ENCODE measurements around the gene GMPPA. TPM values are rescaled to one million over a fixed set of nuclear protein-coding genes. Genes with fewer than 3 reads are reported as not detected.

Gene GMPPA
- total RNA-seq: 10 to 100 TPM; 21.7 to 54.1 (median 40.2) TPM
- long read RNA-seq, transcript GMPPA-201 (13 exons, 1,544 nt): major isoform, 7 of 10 reads
- long read RNA-seq, partial matches to known transcripts: 1 of 10 reads
- long read RNA-seq, other reads (novel, unspliced or antisense): 0 of 10 reads

DNA sequence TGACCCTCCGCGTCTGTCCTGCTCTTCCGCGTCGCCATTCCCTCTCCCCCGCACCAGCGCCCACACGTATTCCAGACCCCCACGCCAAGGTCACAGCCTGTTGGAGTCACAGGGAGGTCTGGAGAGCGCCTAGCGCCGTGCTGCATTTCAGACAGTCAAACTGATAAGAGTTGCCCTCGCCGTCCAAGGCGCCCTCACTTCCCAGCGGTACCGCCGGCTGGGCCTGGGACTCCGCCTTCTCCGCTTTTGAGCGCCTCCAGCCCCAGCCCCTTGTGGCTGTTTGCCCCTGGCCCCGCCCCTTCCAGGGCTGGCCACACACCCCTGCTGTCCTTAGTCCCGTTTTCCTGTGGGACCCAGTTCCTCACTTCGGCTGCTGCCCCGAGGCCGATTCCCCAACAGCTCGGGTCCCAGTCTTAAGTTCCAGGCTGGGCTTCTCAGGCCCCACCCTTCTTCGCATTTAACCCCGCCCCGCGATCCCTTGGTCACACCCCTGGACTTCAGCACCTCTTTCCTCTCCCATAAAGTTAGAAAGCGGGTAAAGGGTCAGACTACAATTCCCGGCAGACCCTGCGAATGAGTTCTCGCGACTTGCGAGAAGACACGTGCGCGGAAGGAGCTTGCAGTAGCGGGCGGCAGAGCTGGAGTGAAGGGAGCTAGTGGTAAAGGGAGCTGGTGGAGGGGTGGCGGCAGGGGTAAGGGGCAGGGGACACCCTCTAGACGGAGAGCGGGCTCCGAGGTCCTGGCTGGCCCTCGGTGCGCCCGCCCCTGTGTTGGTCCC, at the start of gene GMPPA:
GMPPA (plus strand) TSS at position 612 of the 778 bp plus-strand sequence. CDS start 1,085 bp downstream, outside the sequence.
- Histone ChIP-seq H3K9me3 (no peaks in the 10 kb centered on the region), H3K4me1 (peaks cover 0 to 13% (median 3%) of the 10 kb centered on the region in 4 donors), H3K36me3 (no peaks in the 10 kb centered on the region), H3K27ac (peak within 1 kb of the TSS; percentile 76 to 96 (median 82)), H3K4me3 (peak within 1 kb of the TSS; percentile 82 to 92 (median 83)), H3K27me3 (no peaks in the 10 kb centered on the region)
- intact Hi-C loops (cut with DNase I): no loop called here
- ATAC-seq: peak; percentile 88 to 92 (median 90)
- TF ChIP-seq, protein P1, sequence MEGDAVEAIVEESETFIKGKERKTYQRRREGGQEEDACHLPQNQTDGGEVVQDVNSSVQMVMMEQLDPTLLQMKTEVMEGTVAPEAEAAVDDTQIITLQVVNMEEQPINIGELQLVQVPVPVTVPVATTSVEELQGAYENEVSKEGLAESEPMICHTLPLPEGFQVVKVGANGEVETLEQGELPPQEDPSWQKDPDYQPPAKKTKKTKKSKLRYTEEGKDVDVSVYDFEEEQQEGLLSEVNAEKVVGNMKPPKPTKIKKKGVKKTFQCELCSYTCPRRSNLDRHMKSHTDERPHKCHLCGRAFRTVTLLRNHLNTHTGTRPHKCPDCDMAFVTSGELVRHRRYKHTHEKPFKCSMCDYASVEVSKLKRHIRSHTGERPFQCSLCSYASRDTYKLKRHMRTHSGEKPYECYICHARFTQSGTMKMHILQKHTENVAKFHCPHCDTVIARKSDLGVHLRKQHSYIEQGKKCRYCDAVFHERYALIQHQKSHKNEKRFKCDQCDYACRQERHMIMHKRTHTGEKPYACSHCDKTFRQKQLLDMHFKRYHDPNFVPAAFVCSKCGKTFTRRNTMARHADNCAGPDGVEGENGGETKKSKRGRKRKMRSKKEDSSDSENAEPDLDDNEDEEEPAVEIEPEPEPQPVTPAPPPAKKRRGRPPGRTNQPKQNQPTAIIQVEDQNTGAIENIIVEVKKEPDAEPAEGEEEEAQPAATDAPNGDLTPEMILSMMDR (IDR thresholded peaks at IDR 0.05): peak in 1 of 4 donors; percentile 7
- TF ChIP-seq POLR2A (IDR thresholded peaks at IDR 0.05): peak; percentile 52
- peak; percentile 95 to 98 (median 97) for DNase-seq
- WGBS (ENCODE audit: insufficient coverage, low coverage, low lambda C conversion rate, missing lambda C conversion rate): 1% methylated on average over 31 of the region's 49 CpGs

DNA sequence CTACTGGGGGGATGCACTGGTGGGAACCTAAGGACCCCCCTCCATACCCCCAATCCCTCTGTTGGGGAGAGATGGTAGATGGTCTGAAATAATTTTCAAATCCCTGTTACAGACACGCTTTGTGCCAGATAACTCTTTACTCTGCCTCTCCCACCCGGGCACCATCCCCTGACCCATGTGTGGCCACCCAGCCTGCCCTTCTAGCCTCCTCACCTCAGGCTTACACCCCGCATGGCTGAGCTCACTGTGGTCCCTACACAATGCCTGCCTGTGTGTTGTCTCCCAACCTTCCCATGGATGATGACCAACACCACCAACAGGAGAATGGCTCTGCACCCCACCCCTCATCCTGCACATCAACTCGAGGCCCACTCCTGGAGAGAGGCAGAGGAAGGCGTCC, 49.1 kb upstream of the GMPPA start:
- intact Hi-C loops (cut with DNase I): no loop called here

DNA sequence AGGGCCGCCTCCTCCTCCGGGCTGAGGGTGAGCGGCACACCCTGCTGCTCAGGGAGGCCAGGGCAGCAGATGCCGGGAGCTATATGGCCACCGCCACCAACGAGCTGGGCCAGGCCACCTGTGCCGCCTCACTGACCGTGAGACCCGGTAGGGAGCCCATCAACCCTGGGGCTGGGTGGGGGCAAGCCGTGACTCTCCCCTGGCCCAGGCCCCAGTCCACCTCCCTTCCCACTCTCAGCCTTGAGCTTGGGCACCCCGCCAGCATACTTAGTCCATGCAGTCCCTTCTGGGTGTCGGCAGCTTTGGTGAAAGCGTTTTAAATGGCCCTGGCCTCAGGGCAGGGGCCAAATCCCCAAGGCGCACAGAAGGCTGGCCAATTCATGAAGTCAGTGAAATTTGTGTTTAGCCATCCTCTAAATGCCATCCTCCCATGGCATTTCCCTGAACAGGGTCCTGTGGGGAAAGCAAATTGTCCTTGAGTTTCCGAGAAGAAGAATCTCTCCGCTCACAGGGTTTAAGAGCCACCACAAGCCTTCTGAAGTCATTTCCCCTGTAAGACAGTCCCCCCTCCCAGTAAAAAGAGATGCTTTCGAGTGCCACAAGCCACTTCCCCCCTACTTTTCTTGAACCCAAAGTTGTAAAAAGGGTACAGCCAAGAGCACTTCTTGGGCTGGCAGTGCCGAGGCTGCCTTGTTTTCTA, 46.9 kb upstream of the GMPPA start:
- WGBS (ENCODE audit: insufficient coverage, low coverage, low lambda C conversion rate, missing lambda C conversion rate): 51% methylated on average over 2 of the region's 18 CpGs
- Histone ChIP-seq H3K4me1 (no peaks in the 10 kb centered on the region), H3K36me3 (no peaks in the 10 kb centered on the region), H3K9me3 (no peaks in the 10 kb centered on the region), H3K4me3 (no peak overlapping the region), H3K27ac (no peak overlapping the region), H3K27me3 (no peaks in the 10 kb centered on the region)
- intact Hi-C loops (cut with DNase I): no loop called here
- TF ChIP-seq, protein P1 (IDR thresholded peaks at IDR 0.05): no peak
- no peak for TF ChIP-seq POLR2A (IDR thresholded peaks at IDR 0.05)
- ATAC-seq (no peak), DNase-seq (no peak)

More for the DNA sequence above, 49.1 kb upstream of the GMPPA start:
- H3K27ac ChIP-seq: no peak overlapping the region
- no peaks in the 10 kb centered on the region for H3K27me3 ChIP-seq
- 42% methylated on average over 2 of the region's 5 CpGs for WGBS (ENCODE audit: insufficient coverage, low coverage, low lambda C conversion rate, missing lambda C conversion rate)
- DNase-seq: no peak
- no peaks in the 10 kb centered on the region for H3K4me1 ChIP-seq
- H3K9me3 ChIP-seq: no peaks in the 10 kb centered on the region
- ATAC-seq: no peak
- H3K36me3 ChIP-seq: no peaks in the 10 kb centered on the region
- TF ChIP-seq POLR2A (IDR thresholded peaks at IDR 0.05): no peak
- TF ChIP-seq, protein P1 (IDR thresholded peaks at IDR 0.05): no peak
- H3K4me3 ChIP-seq: no peak overlapping the region

DNA sequence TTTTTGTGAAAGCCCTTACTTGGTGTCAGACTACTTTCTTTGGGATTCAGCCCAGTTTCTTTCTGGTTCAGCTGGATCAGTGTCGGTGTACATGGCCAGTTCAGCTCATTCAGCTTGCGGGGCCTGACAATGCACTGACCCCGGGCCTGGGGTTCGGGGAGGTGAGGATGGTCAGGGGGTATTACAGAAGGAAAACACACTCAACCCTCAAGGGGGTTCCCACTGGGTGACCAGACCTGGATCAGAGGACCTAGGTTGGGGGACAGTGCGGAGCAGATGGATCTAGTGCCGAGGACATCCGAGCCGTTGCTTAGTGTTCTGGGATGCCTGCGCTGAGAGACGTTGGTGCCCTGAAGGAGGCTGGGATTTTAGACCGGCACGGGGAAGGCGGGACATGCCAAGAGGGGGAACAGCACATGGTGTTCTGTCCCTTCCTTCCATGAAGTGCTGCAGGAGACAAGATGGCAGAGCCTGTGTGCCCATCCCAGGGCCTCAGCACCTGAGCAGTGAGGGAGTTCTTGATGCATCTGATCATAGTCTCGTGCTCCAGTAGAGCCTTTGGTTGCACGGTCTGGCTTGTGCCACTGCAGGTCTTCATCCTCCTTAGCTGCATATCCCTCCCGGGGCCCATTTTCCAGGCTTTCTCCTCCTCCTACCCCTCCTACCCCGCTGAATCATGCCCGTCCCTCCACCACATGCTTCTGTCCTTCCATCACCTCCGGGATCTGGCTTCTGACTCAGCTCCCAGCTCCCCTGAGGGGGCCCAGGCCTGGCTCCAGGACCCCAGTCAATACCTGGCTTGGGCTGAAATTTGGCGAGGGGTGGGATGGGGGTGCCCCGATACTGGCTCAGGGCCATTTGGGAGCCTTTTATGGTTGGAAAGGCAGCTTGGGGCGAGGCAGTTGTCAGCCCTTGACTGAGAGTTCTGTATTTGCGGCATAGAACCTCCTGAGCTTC, 46.1 kb upstream of the GMPPA start:
- 58% methylated on average over 14 of the region's 23 CpGs for WGBS (ENCODE audit: insufficient coverage, low coverage, low lambda C conversion rate, missing lambda C conversion rate)
- ATAC-seq (no peak), DNase-seq (peak in 1 of 3 donors; percentile 40)
- TF ChIP-seq, protein P1 (IDR thresholded peaks at IDR 0.05): no peak
- TF ChIP-seq POLR2A (IDR thresholded peaks at IDR 0.05): no peak
- no peak overlapping the region for H3K27ac ChIP-seq
- H3K27me3 ChIP-seq: no peaks in the 10 kb centered on the region
- no peaks in the 10 kb centered on the region for H3K9me3 ChIP-seq
- no peaks in the 10 kb centered on the region for H3K4me1 ChIP-seq
- no peak overlapping the region for H3K4me3 ChIP-seq
- intact Hi-C loops (cut with DNase I): no loop called here
- no peaks in the 10 kb centered on the region for H3K36me3 ChIP-seq

All from right lobe of liver (tissue), 6 donors.